ENCODE measurements around the gene GCN1.

Gene GCN1

DNA sequence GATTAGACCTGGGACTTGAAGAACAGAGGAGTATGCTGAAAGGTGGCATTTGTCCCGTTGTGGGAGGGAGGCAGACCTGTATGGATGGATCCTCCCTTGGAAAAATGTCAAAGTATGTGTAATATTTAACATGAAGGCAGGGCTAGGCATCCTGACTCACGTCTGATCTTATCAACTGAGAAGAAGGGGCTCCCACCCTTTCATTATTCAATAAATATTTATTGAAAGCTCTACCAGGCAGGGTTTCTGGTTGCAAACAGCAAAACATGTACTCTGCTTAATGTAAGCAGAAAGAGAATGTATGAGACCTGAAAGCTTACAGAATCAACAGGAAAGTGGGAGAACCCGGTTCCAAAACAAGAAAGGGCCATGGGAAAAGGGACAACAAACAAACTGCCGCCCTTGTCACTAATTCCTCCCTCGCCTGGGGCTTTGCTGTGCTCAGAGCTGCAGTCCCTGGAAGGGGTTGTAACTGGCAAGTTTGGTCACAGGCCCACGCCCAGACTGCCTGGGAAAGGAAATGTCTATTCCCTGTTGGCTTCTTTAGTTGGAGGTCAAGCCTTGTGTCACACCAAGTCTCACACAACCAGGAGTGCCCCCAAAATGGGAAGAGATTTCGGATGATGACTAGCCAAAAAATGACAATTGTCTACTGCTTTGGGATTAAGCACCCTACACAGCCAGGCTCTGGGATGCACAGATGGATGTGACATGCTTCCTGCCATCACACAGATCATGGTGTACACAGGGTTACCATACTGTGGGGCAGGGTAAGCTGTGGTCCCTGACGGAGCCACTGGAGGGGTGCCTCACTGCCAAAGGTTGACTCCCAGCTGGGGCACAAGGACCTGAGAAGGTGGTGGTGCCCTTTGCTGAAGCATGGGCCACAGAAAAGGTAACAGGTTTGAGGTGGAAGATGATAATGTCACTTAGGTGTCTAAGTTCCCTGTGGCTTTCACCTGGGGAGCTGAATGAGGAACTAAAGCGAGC, 114.8 kb downstream of the GCN1 start:
- H3K36me3 ChIP-seq (ENCODE audit: control insufficient read depth in 1 of 2, insufficient read depth in 2 of 2, low read depth in 1 of 2, low read length in 2 of 2) = peaks cover 0 to 5% of the 10 kb centered on the region in 2 experiments
- DNase-seq = no peak

DNA sequence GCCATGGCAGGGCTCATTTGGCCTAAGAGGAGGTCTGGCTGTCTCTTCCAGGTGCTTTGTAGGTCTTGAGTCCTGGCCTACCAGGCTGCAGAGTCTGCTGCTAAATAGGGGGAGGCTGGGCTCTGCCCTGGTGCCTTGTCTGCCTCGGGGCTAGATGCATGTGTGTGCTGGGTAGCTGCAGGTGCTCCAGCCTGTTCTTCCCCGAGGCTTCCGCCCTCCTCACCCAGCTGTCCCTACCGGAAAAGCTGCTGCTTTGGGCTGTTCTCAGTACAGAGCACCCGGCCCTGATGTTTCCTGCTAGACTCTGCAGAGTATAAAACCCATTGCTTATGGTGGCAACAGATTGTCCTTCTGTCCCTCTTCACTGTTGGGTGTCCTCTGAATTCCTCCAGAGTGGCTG, 115.6 kb downstream of the GCN1 start:
- no peak for DNase-seq
- no peaks in the 10 kb centered on the region for H3K4me1 ChIP-seq (ENCODE audit: control insufficient read depth, insufficient read depth, low read depth, low read length)
- no peaks in the 10 kb centered on the region for H3K79me1 ChIP-seq (replicated peaks; ENCODE audit: low read length, poor library complexity, severe bottlenecking)
- no peak overlapping the region for H3K4me3 ChIP-seq (ENCODE audit: insufficient read depth in 1 of 2, low read depth in 1 of 2, low read length in 2 of 2)
- H3K23ac ChIP-seq (ENCODE audit: low read length in 2 of 2) = no peak overlapping the region
- H3K14ac ChIP-seq (ENCODE audit: low read length in 2 of 2) = no peak overlapping the region
- H3K18ac ChIP-seq (ENCODE audit: low read depth in 1 of 2, low read length in 2 of 2) = no peak overlapping the region
- H2BK12ac ChIP-seq (ENCODE audit: low read length in 2 of 2) = no peak overlapping the region
- no peak overlapping the region for H2AFZ ChIP-seq (ENCODE audit: low read depth, low read length)
- no peak overlapping the region for H3K27ac ChIP-seq (ENCODE audit: low read length, poor library complexity, severe bottlenecking)
- no peak overlapping the region for H2BK120ac ChIP-seq (ENCODE audit: low read depth, low read length)
- no peak overlapping the region for H4K91ac ChIP-seq (ENCODE audit: low read length)
- no peaks in the 10 kb centered on the region for H3K9me3 ChIP-seq (ENCODE audit: control insufficient read depth, low read length)
- no peak overlapping the region for H3K4me2 ChIP-seq (ENCODE audit: low read length, poor library complexity, severe bottlenecking)
- H3K9ac ChIP-seq (ENCODE audit: low read length) = no peak overlapping the region
- H2BK5ac ChIP-seq (ENCODE audit: low read depth, low read length, poor library complexity, severe bottlenecking) = no peak overlapping the region
- no peak overlapping the region for H3K4ac ChIP-seq (ENCODE audit: low read depth in 1 of 2, low read length in 2 of 2)
- H4K8ac ChIP-seq (ENCODE audit: low read length) = no peak overlapping the region
- 79% methylated on average over 5 of the region's 5 CpGs for WGBS
- H2AK5ac ChIP-seq (ENCODE audit: low read length, severe bottlenecking) = no peak overlapping the region
- peaks cover 27 to 43% of the 10 kb centered on the region in 2 experiments for H3K27me3 ChIP-seq (ENCODE audit: control insufficient read depth in 1 of 2, insufficient read depth in 1 of 2, low read length in 2 of 2)
- H3K36me3 ChIP-seq (ENCODE audit: control insufficient read depth in 1 of 2, insufficient read depth in 2 of 2, low read depth in 1 of 2, low read length in 2 of 2) = peaks cover 0 to 5% of the 10 kb centered on the region in 2 experiments
- no peak overlapping the region for H2BK15ac ChIP-seq (ENCODE audit: low read depth, poor library complexity, severe bottlenecking)

More for the DNA sequence above, 114.8 kb downstream of the GCN1 start:
- no peak overlapping the region for H2BK120ac ChIP-seq (ENCODE audit: low read depth, low read length)
- no peaks in the 10 kb centered on the region for H3K9me3 ChIP-seq (ENCODE audit: control insufficient read depth, low read length)
- WGBS = 87% methylated on average over 8 of the region's 9 CpGs
- H3K4me2 ChIP-seq (ENCODE audit: low read length, poor library complexity, severe bottlenecking) = no peak overlapping the region
- peaks cover 21 to 37% of the 10 kb centered on the region in 2 experiments for H3K27me3 ChIP-seq (ENCODE audit: control insufficient read depth in 1 of 2, insufficient read depth in 1 of 2, low read length in 2 of 2)
- H4K91ac ChIP-seq (ENCODE audit: low read length) = no peak overlapping the region
- H3K23ac ChIP-seq (ENCODE audit: low read length in 2 of 2) = no peak overlapping the region
- no peak overlapping the region for H3K4me3 ChIP-seq (ENCODE audit: insufficient read depth in 1 of 2, low read depth in 1 of 2, low read length in 2 of 2)
- H2AFZ ChIP-seq (ENCODE audit: low read depth, low read length) = peak overlapping the region; percentile 29
- no peaks in the 10 kb centered on the region for H3K4me1 ChIP-seq (ENCODE audit: control insufficient read depth, insufficient read depth, low read depth, low read length)
- H2BK12ac ChIP-seq (ENCODE audit: low read length in 2 of 2) = no peak overlapping the region
- H4K8ac ChIP-seq (ENCODE audit: low read length) = no peak overlapping the region
- no peaks in the 10 kb centered on the region for H3K79me1 ChIP-seq (replicated peaks; ENCODE audit: low read length, poor library complexity, severe bottlenecking)
- H2BK5ac ChIP-seq (ENCODE audit: low read depth, low read length, poor library complexity, severe bottlenecking) = no peak overlapping the region
- no peak overlapping the region for H3K4ac ChIP-seq (ENCODE audit: low read depth in 1 of 2, low read length in 2 of 2)
- no peak overlapping the region for H2AK5ac ChIP-seq (ENCODE audit: low read length, severe bottlenecking)
- no peak overlapping the region for H3K18ac ChIP-seq (ENCODE audit: low read depth in 1 of 2, low read length in 2 of 2)
- H3K27ac ChIP-seq (ENCODE audit: low read length, poor library complexity, severe bottlenecking) = no peak overlapping the region
- no peak overlapping the region for H2BK15ac ChIP-seq (ENCODE audit: low read depth, poor library complexity, severe bottlenecking)
- H3K9ac ChIP-seq (ENCODE audit: low read length) = no peak overlapping the region
- peak overlapping the region in 1 of 2 experiments; percentile 11 for H3K14ac ChIP-seq (ENCODE audit: low read length in 2 of 2)

DNA sequence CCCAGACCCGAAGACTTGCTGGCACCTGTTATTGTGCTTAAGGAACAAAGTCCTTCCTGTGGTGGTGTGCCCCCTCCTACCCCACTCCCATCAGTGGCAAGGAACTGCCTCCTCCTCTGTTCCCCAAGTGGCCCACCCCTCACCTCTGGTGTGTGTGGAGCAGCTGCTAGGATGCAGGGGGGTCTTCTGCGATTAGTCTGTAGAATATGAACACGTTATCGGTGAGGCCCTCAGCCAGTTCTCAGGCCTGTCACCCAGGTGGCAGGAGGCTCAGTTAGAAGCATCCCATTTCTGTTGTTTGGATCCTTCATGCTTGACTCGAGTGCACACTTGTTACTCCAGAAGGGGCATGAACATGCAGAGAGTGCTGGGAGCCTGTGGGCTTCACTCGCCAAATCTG, 117.3 kb downstream of the GCN1 start:
- DNase-seq = no peak
- H3K9ac ChIP-seq (ENCODE audit: low read length) = no peak overlapping the region
- no peak overlapping the region for H4K8ac ChIP-seq (ENCODE audit: low read length)
- H2BK12ac ChIP-seq (ENCODE audit: low read length in 2 of 2) = no peak overlapping the region
- peaks cover 0 to 5% of the 10 kb centered on the region in 2 experiments for H3K36me3 ChIP-seq (ENCODE audit: control insufficient read depth in 1 of 2, insufficient read depth in 2 of 2, low read depth in 1 of 2, low read length in 2 of 2)
- no peak overlapping the region for H2BK5ac ChIP-seq (ENCODE audit: low read depth, low read length, poor library complexity, severe bottlenecking)
- no peak overlapping the region for H3K4me3 ChIP-seq (ENCODE audit: insufficient read depth in 1 of 2, low read depth in 1 of 2, low read length in 2 of 2)
- no peak overlapping the region for H3K18ac ChIP-seq (ENCODE audit: low read depth in 1 of 2, low read length in 2 of 2)
- H2BK15ac ChIP-seq (ENCODE audit: low read depth, poor library complexity, severe bottlenecking) = no peak overlapping the region
- no peak overlapping the region for H3K23ac ChIP-seq (ENCODE audit: low read length in 2 of 2)
- no peak overlapping the region for H3K27ac ChIP-seq (ENCODE audit: low read length, poor library complexity, severe bottlenecking)
- no peak overlapping the region for H3K4ac ChIP-seq (ENCODE audit: low read depth in 1 of 2, low read length in 2 of 2)
- no peak overlapping the region for H2BK120ac ChIP-seq (ENCODE audit: low read depth, low read length)
- no peaks in the 10 kb centered on the region for H3K79me1 ChIP-seq (replicated peaks; ENCODE audit: low read length, poor library complexity, severe bottlenecking)
- peaks cover 36 to 55% of the 10 kb centered on the region in 2 experiments for H3K27me3 ChIP-seq (ENCODE audit: control insufficient read depth in 1 of 2, insufficient read depth in 1 of 2, low read length in 2 of 2)
- H3K9me3 ChIP-seq (ENCODE audit: control insufficient read depth, low read length) = no peaks in the 10 kb centered on the region
- WGBS = 90% methylated on average over 6 of the region's 6 CpGs
- no peaks in the 10 kb centered on the region for H3K4me1 ChIP-seq (ENCODE audit: control insufficient read depth, insufficient read depth, low read depth, low read length)
- no peak overlapping the region for H3K14ac ChIP-seq (ENCODE audit: low read length in 2 of 2)
- no peak overlapping the region for H4K91ac ChIP-seq (ENCODE audit: low read length)
- H3K4me2 ChIP-seq (ENCODE audit: low read length, poor library complexity, severe bottlenecking) = no peak overlapping the region
- H2AFZ ChIP-seq (ENCODE audit: low read depth, low read length) = no peak overlapping the region
- H2AK5ac ChIP-seq (ENCODE audit: low read length, severe bottlenecking) = no peak overlapping the region
